ENCODE data around the gene SF3B1. TPM values are rescaled to one million over a fixed set of nuclear protein-coding genes. Genes with fewer than 3 reads are reported as not detected.
"Not testable (repeated sequence)": the region's sequence is repeated elsewhere in the genome, so short reads cannot be mapped to it uniquely, and the experiment has no call there.

The SF3B1 gene
- total RNA-seq, 1 donor from 2014 or later: 352 TPM

GRCh38 chr2:197454923-197455322 lies 20.1 kb upstream of the SF3B1 start:
- H3K36me3 ChIP-seq: no peaks in the 10 kb centered on the region
- no peaks in the 10 kb centered on the region for H3K9me3 ChIP-seq
- no peaks in the 10 kb centered on the region for H3K27me3 ChIP-seq
- no peak for DNase-seq (ENCODE audit: extremely low spot score in 2 of 2)
- intact Hi-C loops (cut with DNase I): loop anchor here (5.0 kb wide), 1 partner anchor 47 kb away; the partner anchor contains the start of gene HSPE1
- TF ChIP-seq, protein P1, sequence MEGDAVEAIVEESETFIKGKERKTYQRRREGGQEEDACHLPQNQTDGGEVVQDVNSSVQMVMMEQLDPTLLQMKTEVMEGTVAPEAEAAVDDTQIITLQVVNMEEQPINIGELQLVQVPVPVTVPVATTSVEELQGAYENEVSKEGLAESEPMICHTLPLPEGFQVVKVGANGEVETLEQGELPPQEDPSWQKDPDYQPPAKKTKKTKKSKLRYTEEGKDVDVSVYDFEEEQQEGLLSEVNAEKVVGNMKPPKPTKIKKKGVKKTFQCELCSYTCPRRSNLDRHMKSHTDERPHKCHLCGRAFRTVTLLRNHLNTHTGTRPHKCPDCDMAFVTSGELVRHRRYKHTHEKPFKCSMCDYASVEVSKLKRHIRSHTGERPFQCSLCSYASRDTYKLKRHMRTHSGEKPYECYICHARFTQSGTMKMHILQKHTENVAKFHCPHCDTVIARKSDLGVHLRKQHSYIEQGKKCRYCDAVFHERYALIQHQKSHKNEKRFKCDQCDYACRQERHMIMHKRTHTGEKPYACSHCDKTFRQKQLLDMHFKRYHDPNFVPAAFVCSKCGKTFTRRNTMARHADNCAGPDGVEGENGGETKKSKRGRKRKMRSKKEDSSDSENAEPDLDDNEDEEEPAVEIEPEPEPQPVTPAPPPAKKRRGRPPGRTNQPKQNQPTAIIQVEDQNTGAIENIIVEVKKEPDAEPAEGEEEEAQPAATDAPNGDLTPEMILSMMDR (IDR thresholded peaks at IDR 0.05): no peak
- TF ChIP-seq POLR2AphosphoS5 (IDR thresholded peaks at IDR 0.05; ENCODE audit: insufficient read depth in 1 of 2, low read depth in 1 of 2) (no peak), POLR2A (IDR thresholded peaks at IDR 0.05) (no peak)
- peaks cover 36% of the 10 kb centered on the region for H3K4me1 ChIP-seq
- H3K4me3 ChIP-seq: peak overlapping the region; percentile 76 to 90
- H3K27ac ChIP-seq: peak overlapping the region; percentile 99

GRCh38 chr2:197453914-197454398 lies 19.1 kb upstream of the SF3B1 start:
- Histone ChIP-seq H3K4me3 (peak overlapping the region; percentile 76 to 90), H3K36me3 (no peaks in the 10 kb centered on the region), H3K9me3 (no peaks in the 10 kb centered on the region), H3K27me3 (no peaks in the 10 kb centered on the region), H3K27ac (peak overlapping the region; percentile 99), H3K4me1 (peaks cover 31% of the 10 kb centered on the region)
- no peak for DNase-seq (ENCODE audit: extremely low spot score in 2 of 2)
- TF ChIP-seq POLR2A (IDR thresholded peaks at IDR 0.05) (peak in 1 of 2 donors; percentile 48), POLR2AphosphoS5 (IDR thresholded peaks at IDR 0.05; ENCODE audit: insufficient read depth in 1 of 2, low read depth in 1 of 2) (peak in 1 of 2 donors; percentile 13)
- TF ChIP-seq, protein P1 (IDR thresholded peaks at IDR 0.05): no peak
- intact Hi-C loops (cut with DNase I): loop anchor here (5.0 kb wide), 1 partner anchor 48 kb away; the partner anchor contains the start of gene HSPE1

DNA sequence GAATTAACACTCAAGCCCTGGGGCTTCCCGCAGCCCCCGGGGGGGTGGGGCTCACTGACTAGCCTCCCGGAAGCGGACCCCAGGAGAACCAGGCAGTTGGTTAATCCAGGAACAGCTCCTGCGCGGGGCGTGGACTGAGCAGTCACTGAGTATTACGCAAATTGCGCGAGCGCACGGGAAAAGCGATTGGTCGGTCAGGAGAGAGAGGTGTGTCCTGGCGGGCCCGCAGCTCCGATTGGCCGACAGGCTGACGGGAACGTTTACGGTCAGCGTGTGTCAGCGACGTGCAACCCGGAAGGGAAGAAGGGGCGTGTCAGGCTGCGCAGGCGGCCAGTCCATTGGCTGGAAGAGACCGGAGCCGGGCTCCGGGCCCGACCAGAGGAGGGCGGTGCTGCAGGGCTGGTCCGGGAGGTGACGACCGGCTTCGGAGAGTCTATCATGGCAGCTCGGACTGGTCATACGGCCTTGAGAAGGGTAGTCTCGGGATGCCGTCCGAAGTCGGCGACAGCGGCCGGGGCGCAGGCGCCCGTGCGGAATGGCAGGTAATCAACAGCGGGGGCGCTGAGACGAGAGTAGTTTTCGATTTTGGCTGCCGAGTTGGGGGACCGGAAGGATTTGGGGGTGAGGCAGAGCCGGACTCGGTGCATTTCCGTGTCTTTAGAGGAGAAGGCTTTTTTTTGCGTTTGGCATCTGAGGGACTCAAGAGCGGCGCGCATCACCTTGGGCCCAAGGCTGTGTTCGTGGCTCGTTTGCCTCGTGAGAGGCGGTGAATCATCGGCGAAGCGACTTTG lies 18.5 kb upstream of the SF3B1 start, which contains the start of gene COQ10B:
Gene COQ10B, plus strand, starts transcription at position 430 of the 791 bp plus-strand sequence. Its CDS starts 9 bp downstream, at position 439.
- Histone ChIP-seq H3K4me3 (peak within 1 kb of the TSS; percentile 76 to 90), H3K27ac (peak within 1 kb of the TSS; percentile 99), H3K9me3 (no peaks in the 10 kb centered on the region), H3K27me3 (no peaks in the 10 kb centered on the region), H3K4me1 (peaks cover 26% of the 10 kb centered on the region), H3K36me3 (no peaks in the 10 kb centered on the region)
- DNase-seq (ENCODE audit: extremely low spot score in 2 of 2): peak; percentile 100
- TF ChIP-seq, protein P1 (IDR thresholded peaks at IDR 0.05): no peak
- TF ChIP-seq POLR2A (IDR thresholded peaks at IDR 0.05) (peak; percentile 45 to 92), POLR2AphosphoS5 (IDR thresholded peaks at IDR 0.05; ENCODE audit: insufficient read depth in 1 of 2, low read depth in 1 of 2) (peak; percentile 93 to 99)
- intact Hi-C loops (cut with DNase I): loop anchor here (5.0 kb wide), 1 partner anchor 49 kb away; the partner anchor contains the start of gene HSPE1

- H3K4me3 ChIP-seq: peak overlapping the region; percentile 76 to 90
- H3K27me3 ChIP-seq: no peaks in the 10 kb centered on the region
- peaks cover 26% of the 10 kb centered on the region for H3K4me1 ChIP-seq
- H3K27ac ChIP-seq: peak overlapping the region; percentile 99
- H3K9me3 ChIP-seq: no peaks in the 10 kb centered on the region
- TF ChIP-seq POLR2A (IDR thresholded peaks at IDR 0.05) (no peak), POLR2AphosphoS5 (IDR thresholded peaks at IDR 0.05; ENCODE audit: insufficient read depth in 1 of 2, low read depth in 1 of 2) (no peak)
- TF ChIP-seq, protein P1 (IDR thresholded peaks at IDR 0.05): no peak
- intact Hi-C loops (cut with DNase I): loop anchor here (5.0 kb wide), 1 partner anchor 50 kb away; the partner anchor contains the start of gene HSPE1
- no peak for DNase-seq (ENCODE audit: extremely low spot score in 2 of 2)
- no peaks in the 10 kb centered on the region for H3K36me3 ChIP-seq
Measured at GRCh38 chr2:197452754-197453122, 17.9 kb upstream of the SF3B1 start.

- H3K4me3 ChIP-seq; H3K27me3 ChIP-seq; H3K9me3 ChIP-seq; DNase-seq (ENCODE audit: extremely low spot score in 2 of 2); H3K27ac ChIP-seq; H3K36me3 ChIP-seq: not testable (repeated sequence)
- H3K4me1 ChIP-seq: peaks cover 19% of the 10 kb centered on the region
- intact Hi-C loops (cut with DNase I): loop anchor here (5.0 kb wide), 1 partner anchor 51 kb away; the partner anchor contains the start of gene HSPE1
Measured at GRCh38 chr2:197450935-197451358, 16.1 kb upstream of the SF3B1 start.

Data from vagina (tissue), 2 donors.